Measurements from ENCODE around the gene AFM.

- no peak for TF ChIP-seq EZH2 (conservative IDR thresholded peaks at IDR 0.05; ENCODE audit: low read depth, low read length)
- TF ChIP-seq CTCF (CRISPR knock-in tag; IDR thresholded peaks at IDR 0.05): no peak
- TF ChIP-seq ZFP37 (CRISPR knock-in tag; IDR thresholded peaks at IDR 0.05; ENCODE audit: borderline replicate concordance): no peak
- TF ChIP-seq ZNF644 (CRISPR knock-in tag; IDR thresholded peaks at IDR 0.05; ENCODE audit: low read depth): no peak
- TF ChIP-seq ZNF121 (CRISPR knock-in tag; IDR thresholded peaks at IDR 0.05): no peak
- peak; percentile 32 to 60 for TF ChIP-seq POLR2A (IDR thresholded peaks at IDR 0.05; ENCODE audit: insufficient read depth in 1 of 2, low read depth in 2 of 2, low read length in 2 of 2)
- TF ChIP-seq MXI1 (IDR thresholded peaks at IDR 0.05; ENCODE audit: borderline replicate concordance, low read depth, low read length): no peak
- no peak for TF ChIP-seq ZXDC (CRISPR knock-in tag; IDR thresholded peaks at IDR 0.05)
- no peak for TF ChIP-seq MAX (IDR thresholded peaks at IDR 0.05)
- no peak for TF ChIP-seq ZNF280D (CRISPR knock-in tag; IDR thresholded peaks at IDR 0.05)
- no peak for TF ChIP-seq RELA (CRISPR knock-in tag; IDR thresholded peaks at IDR 0.05)
- TF ChIP-seq MYC (CRISPR knock-in tag; IDR thresholded peaks at IDR 0.05; ENCODE audit: borderline replicate concordance): no peak
These were observed 32.9 kb upstream of the AFM start for GRCh38 chr4:73448448-73449203.
